Left cardiac atrium (tissue), 4 donors: ENCODE data around the gene FXYD6. TPM values are rescaled to one million over a fixed set of nuclear protein-coding genes. Genes with fewer than 3 reads are reported as not detected.

ENCODE experiments used
- ATAC-seq, 2 donors: fragments of 200-7000 bp; cut with Tn5 transposase; one replicate each; pipeline ENCODE4 v1.9.1; 2020; ENCODE audit warnings: mild to moderate bottlenecking in 2 of 2, moderate library complexity in 2 of 2
- DNase-seq: peaks from one replicate; pipeline ENCODE4 v3.0.0-alpha.2; 2020
- intact Hi-C, 2 donors: fragments of 100-400 bp; cut with DNase I; formaldehyde crosslinking; loops; one replicate each; pipeline versions ENCODE4 v1.14.1 to v1.15.1; 2022 to 2023
- total RNA-seq, 2 donors: library from RNA; stranded (reverse); fragmentation: NEBNext Ultra II Directional; extraction: Animal tissue kit (Norgen Biotek cat#: 25700); gene quantifications; one replicate each; pipeline ENCODE4 v1.2.1, GENCODE V29; 2021
- donor health status: DM: no; HTN: yes; CAD: no.
- donor health status: DM: no; HTN: yes; CAD: no; lungs with severe emphysema.
- donor health status: DM: yes; HTN: yes; CAD: no.
- donor health status: Dilated cardiomyopathy.

FXYD6 gene
- total RNA-seq, 2 donors from 2014 or later: 31.2 to 37.6 TPM

GRCh38 chr11:117793583-117793982, 82.9 kb downstream of the FXYD6 start:
- no peak for DNase-seq
- intact Hi-C loops: loop anchor here in 1 of 2 donors (10.0 kb wide), 1 partner anchor 179 kb away; no protein-coding TSS in a partner anchor
- ATAC-seq: no peak

- ATAC-seq: no peak
These were observed 83.5 kb downstream of the FXYD6 start for GRCh38 chr11:117792992-117793391.

GRCh38 chr11:117792241-117792640, 84.2 kb downstream of the FXYD6 start:
- ATAC-seq: no peak
- intact Hi-C loops: loop anchor here in 1 of 2 donors (10.0 kb wide), 1 partner anchor 177 kb away; no protein-coding TSS in a partner anchor

More at GRCh38 chr11:117792992-117793391, 83.5 kb downstream of the FXYD6 start:
- intact Hi-C loops: loop anchor here in 1 of 2 donors (10.0 kb wide), 1 partner anchor 178 kb away; no protein-coding TSS in a partner anchor
- DNase-seq: no peak

GRCh38 chr11:117790279-117790678, 86.2 kb downstream of the FXYD6 start:
- DNase-seq (no peak), ATAC-seq (no peak)
- intact Hi-C loops: loop anchor here in 1 of 2 donors (10.0 kb wide), 1 partner anchor 175 kb away; no protein-coding TSS in a partner anchor

More at GRCh38 chr11:117792241-117792640, 84.2 kb downstream of the FXYD6 start:
- DNase-seq: no peak

DNA sequence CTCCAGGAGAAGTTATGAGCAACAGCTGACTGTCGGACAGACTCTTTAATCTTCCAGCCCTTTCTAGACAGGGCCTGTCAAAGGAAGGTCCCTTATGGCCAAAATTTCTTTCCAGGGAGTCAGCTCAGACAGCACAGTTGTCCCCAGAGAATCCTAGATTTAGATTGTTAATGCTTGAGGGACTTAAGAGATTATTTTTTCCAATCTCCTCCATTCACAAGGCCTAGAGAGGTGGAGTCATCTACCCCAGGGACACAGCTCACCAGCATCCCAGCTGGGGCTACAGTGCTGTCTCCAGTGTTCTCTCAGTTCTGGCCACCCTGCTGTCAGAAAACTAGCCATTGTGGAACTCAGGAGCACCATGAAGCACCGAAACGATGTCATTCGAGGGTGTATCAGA, 87.2 kb downstream of the FXYD6 start:
- intact Hi-C loops: no loop called here
- ATAC-seq: no peak

More for the DNA sequence above, 87.2 kb downstream of the FXYD6 start:
- no peak for DNase-seq

Other genes starting within 250 kb of the FXYD6 start
- gene DSCAML1, start 79.4 kb downstream of the FXYD6 start, total RNA-seq: under 1 TPM; 0.76 to 0.88 TPM
- 1 to 10 TPM; 1.6 to 1.9 TPM for gene FXYD2, start 51.9 kb downstream of the FXYD6 start, total RNA-seq
- gene TMPRSS13, start 52.7 kb upstream of the FXYD6 start, total RNA-seq: under 1 TPM; 0.15 to 0.16 TPM
- 10 to 100 TPM in 1 of 2 donors, 1 to 10 TPM in 1; 8.2 to 17.6 TPM for gene IL10RA, start 109.7 kb upstream of the FXYD6 start, total RNA-seq
- gene TMPRSS4, start 200.4 kb upstream of the FXYD6 start, total RNA-seq: not detected
- gene SMIM35, start 210.3 kb upstream of the FXYD6 start, total RNA-seq: not detected